ENCODE data around the gene CPT2.

DNA sequence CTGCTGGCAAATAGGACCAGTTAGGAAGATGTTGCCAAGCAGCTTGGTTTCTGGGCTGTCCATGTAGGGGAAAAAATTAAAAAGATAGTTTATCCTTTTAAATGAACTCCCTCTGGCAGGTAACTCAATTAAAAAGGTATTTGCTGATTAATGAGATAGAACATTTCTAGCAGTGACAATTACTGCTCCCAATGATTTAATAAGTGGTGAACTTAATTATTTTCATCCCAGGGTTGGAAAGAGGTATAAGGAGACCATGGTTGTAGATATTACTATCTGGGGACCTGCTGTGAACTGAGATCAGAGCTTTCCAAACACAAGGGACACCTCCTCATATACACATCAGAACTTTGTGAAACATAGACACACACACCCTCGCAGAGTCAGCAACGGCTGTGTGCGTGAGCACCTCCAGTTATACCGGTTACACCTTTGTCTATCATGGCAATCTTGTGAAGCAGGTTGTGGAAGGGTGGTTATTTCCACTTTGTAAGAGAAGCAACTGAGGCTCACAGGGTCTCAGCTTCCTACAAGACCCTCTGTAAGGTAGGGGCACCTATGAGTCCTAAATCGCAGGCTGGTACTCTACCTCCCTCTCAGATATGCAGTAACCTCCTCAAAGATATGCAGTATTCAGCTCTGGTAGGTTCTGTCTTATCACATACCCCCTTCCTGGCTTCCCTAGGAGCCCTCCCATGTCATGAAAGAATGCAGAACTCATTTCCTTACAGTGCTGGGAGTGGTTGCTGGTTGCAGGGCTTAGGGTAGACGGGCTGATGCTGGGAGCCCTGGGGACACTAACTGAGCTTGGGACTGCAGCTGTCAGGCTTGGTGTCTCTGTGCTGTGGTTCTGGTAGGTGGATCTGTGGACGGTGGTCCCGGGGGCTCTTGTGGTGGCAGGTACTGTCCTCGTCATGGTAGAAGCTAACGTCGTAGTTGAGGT is 60.2 kb downstream of the CPT2 start:
- no peak for TF ChIP-seq CTCF (IDR thresholded peaks at IDR 0.05)
- TF ChIP-seq POLR2AphosphoS5 (IDR thresholded peaks at IDR 0.05) = no peak
